HepG2 (cell line): Measurements from ENCODE around the gene SCP2. TPM values are rescaled to one million over a fixed set of nuclear protein-coding genes. Genes with fewer than 3 reads are reported as not detected.

Experiments
- CHD2 ChIP-seq: IDR thresholded peaks from 2 replicates; pipeline ENCODE4 v1.6.1; 2011; ENCODE audit warnings: low read depth, low read length, improper control_type of control experiment
- FOXJ3 ChIP-seq: sonication (generic); formaldehyde crosslinking; IDR thresholded peaks from 2 replicates; pipeline ENCODE4 v1.4.0; 2020; ENCODE audit warnings: missing genetic modification reagents, mild to moderate bottlenecking, borderline replicate concordance
- HNRNPLL ChIP-seq: fragments of 200-400 bp; formaldehyde crosslinking; IDR thresholded peaks from 2 replicates; pipeline ENCODE4 v1.6.1; 2017; ENCODE audit warnings: mild to moderate bottlenecking, low read depth, low read length; ENCODE audit not compliant: poor library complexity, severe bottlenecking
- MLLT10 ChIP-seq: sonication (generic); formaldehyde crosslinking; IDR thresholded peaks from 2 replicates; pipeline ENCODE4 v1.4.0; 2020; ENCODE audit warnings: missing genetic modification reagents
- MZF1 ChIP-seq: sonication (generic); formaldehyde crosslinking; IDR thresholded peaks from 2 replicates; pipeline ENCODE4 v1.8.1; 2023; ENCODE audit warnings: mild to moderate bottlenecking, missing genetic modification reagents, borderline replicate concordance
- NFKBIZ ChIP-seq: IDR thresholded peaks from 2 replicates; pipeline ENCODE4 v1.6.1; 2018; ENCODE audit warnings: missing genetic modification reagents, missing compliant biosample characterization
- NR2F6 ChIP-seq, 2 experiments: IDR thresholded peaks; 2 replicates each; pipeline ENCODE4 v1.6.1; 2016; ENCODE audit warnings: antibody characterized with exemption in 1 of 2, mild to moderate bottlenecking in 1 of 2
- PAF1 ChIP-seq: IDR thresholded peaks from 2 replicates; pipeline ENCODE4 v1.6.1; 2016; ENCODE audit warnings: missing genetic modification reagents, missing compliant biosample characterization
- RNF2 ChIP-seq: fragments of 450-650 bp; conservative IDR thresholded peaks from 2 replicates; pipeline ENCODE4 v1.6.1; 2016; ENCODE audit warnings: low read depth
- SIX4 ChIP-seq: sonication (generic); formaldehyde crosslinking; IDR thresholded peaks from 2 replicates; pipeline ENCODE4 v1.4.0; 2020; ENCODE audit warnings: missing genetic modification reagents
- WIZ ChIP-seq: sonication (generic); formaldehyde crosslinking; IDR thresholded peaks from 2 replicates; pipeline ENCODE4 v1.5.1; 2020; ENCODE audit warnings: mild to moderate bottlenecking, missing genetic modification reagents
- ZBTB21 ChIP-seq: sonication (generic); formaldehyde crosslinking; IDR thresholded peaks from 2 replicates; pipeline ENCODE4 v1.4.0; 2020; ENCODE audit warnings: missing genetic modification reagents
- ZNF234 ChIP-seq: sonication (generic); formaldehyde crosslinking; conservative IDR thresholded peaks from 2 replicates; pipeline ENCODE4 v1.5.1; 2020; ENCODE audit warnings: mild to moderate bottlenecking, missing genetic modification reagents
- ZNF407 ChIP-seq: sonication (generic); formaldehyde crosslinking; IDR thresholded peaks from one replicate; pipeline ENCODE4 v1.5.1; 2020; ENCODE audit warnings: mild to moderate bottlenecking, missing genetic modification reagents; ENCODE audit errors: not compliant biosample characterization
- ZNF607 ChIP-seq: sonication (generic); formaldehyde crosslinking; IDR thresholded peaks from 2 replicates; pipeline ENCODE4 v1.5.1; 2020; ENCODE audit warnings: missing genetic modification reagents, mild to moderate bottlenecking, borderline replicate concordance
- ZNF703 ChIP-seq: sonication (generic); formaldehyde crosslinking; IDR thresholded peaks from 2 replicates; pipeline ENCODE4 v1.5.1; 2020; ENCODE audit warnings: missing genetic modification reagents, mild to moderate bottlenecking, moderate library complexity, borderline replicate concordance
- polyA plus RNA-seq, 8 experiments: library from polyadenylated mRNA; depleted of rRNA in 3 of 8; stranded (reverse) in 7 of 8; unstranded in 1 of 8; fragments of >200 nt; fragmentation: Illumina TruSeq in 4 of 8; extraction: Trizol in 4 of 8; gene quantifications; 2 replicates each; pipeline versions ENCODE4 v1.2.1 to v1.2.3, GENCODE V29; 2011 to 2016; ENCODE audit warnings: low read depth in 4 of 8, missing spikeins in 1 of 8, mixed read lengths in 1 of 8; ENCODE audit not compliant: insufficient read depth in 1 of 8
- total RNA-seq, 5 experiments: library from RNA; depleted of rRNA; stranded (reverse); fragments of >200 nt; fragmentation: Illumina TruSeq; extraction: Trizol; gene quantifications; 2 replicates each; pipeline ENCODE4 v1.2.3, GENCODE V29; 2016; ENCODE audit warnings: low read depth in 1 of 5

SCP2 gene
- total and polyA plus RNA-seq, 2 of the 13 experiments (the other 11 are each of a cell fraction or from before 2014, with no cell fraction given) = 59.0 to 133 TPM

GRCh38 chr1:53089478-53090226 is 162.6 kb downstream of the SCP2 start (continued):
- no peak for TF ChIP-seq ZNF407 (CRISPR knock-in tag)
- TF ChIP-seq FOXJ3 (CRISPR knock-in tag) = no peak
- no peak; the same call in 1 of the 2 replicates for TF ChIP-seq WIZ (CRISPR knock-in tag)
- no peak for TF ChIP-seq HNRNPLL
- TF ChIP-seq ZNF703 (CRISPR knock-in tag) = no peak
- TF ChIP-seq NR2F6 (IDR thresholded peaks at IDR 0.05) = peak; percentile 82
- TF ChIP-seq NR2F6 (CRISPR knock-in tag; IDR thresholded peaks at IDR 0.05) = peak; percentile 95
- no peak; the same call in 1 of the 2 replicates for TF ChIP-seq MZF1 (CRISPR knock-in tag)
- 0 out of 2 replicates have a peak, but pooled peaks have one; percentile 15 for TF ChIP-seq RNF2
- no peak for TF ChIP-seq PAF1 (CRISPR knock-in tag)
- no peak for TF ChIP-seq ZNF234 (CRISPR knock-in tag)
- TF ChIP-seq CHD2 = no peak
- no peak; the same call in 1 of the 2 replicates for TF ChIP-seq NFKBIZ (CRISPR knock-in tag)
- no peak for TF ChIP-seq SIX4 (CRISPR knock-in tag)
- no peak for TF ChIP-seq ZNF607 (CRISPR knock-in tag)
- no peak for TF ChIP-seq MLLT10 (CRISPR knock-in tag)
- peak; percentile 74; the same call in 1 of the 2 replicates for TF ChIP-seq ZBTB21 (CRISPR knock-in tag)
